HFF-Myc (cell line): ENCODE results near the gene GPRIN2.
"Not testable (repeated sequence)": the region's sequence is repeated elsewhere in the genome, so short reads cannot be mapped to it uniquely, and the experiment has no call there.

ENCODE experiments used
- DNase-seq: peaks from one replicate; pipeline ENCODE4 v3.0.0-alpha.2; 2011; ENCODE audit warnings: low read depth; ENCODE audit errors: extremely low read depth
- H3K4me3 ChIP-seq: replicated peaks from 2 replicates; pipeline ENCODE4 v1.5.1; 2011; ENCODE audit warnings: low read depth, mild to moderate bottlenecking, control low read depth, low read length
- TF ChIP-seq, protein P1 (sequence below): IDR thresholded peaks from 2 replicates; pipeline ENCODE4 v1.5.1; 2012; ENCODE audit warnings: mild to moderate bottlenecking, low read depth, low read length, control low read depth; ENCODE audit errors: missing control alignments

GPRIN2 gene

DNA sequence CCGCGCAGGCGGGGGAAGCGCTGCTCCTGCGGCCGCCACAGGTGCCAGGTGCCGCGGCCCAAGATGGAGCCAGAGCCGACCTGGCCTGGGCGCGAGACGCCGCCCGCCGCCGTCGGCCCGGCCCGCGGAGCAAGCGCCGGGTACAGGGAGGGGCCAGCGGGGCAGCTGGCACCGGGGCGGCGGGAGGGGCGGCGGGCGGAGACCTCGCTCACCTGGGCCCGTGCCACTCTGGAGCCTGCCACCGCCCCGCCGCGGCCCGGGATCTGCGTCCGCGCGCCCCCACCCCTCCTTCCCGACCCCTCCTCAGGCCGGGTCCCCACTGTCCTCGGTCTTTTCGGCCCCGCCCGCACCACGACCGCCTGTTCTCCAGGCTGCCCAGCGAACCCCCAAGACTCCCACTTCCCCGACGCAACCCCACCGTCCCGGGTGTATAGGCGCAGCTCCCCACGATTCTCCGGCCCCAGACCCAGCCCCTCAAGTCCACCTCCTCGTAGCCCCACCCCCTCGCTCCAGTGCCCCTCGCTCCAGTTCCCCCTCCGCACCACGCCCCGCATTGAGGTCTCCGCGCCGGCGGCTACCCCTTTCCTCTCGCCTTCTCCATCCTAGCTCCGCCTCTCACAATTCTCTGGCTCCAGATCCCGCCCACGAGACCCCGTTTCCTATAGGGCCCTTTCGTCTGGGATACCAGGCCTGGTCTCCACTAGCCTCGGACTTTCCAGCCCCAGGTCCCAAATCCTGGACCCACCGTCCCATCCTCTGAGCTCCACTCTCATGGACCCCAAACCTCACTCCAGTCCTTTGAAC is at the start of gene GPRIN2:
Gene GPRIN2 (minus strand): TSS at position 144 of the 804 bp plus-strand sequence. CDS start 5,922 bp downstream, outside the sequence.
- TF ChIP-seq, protein P1, sequence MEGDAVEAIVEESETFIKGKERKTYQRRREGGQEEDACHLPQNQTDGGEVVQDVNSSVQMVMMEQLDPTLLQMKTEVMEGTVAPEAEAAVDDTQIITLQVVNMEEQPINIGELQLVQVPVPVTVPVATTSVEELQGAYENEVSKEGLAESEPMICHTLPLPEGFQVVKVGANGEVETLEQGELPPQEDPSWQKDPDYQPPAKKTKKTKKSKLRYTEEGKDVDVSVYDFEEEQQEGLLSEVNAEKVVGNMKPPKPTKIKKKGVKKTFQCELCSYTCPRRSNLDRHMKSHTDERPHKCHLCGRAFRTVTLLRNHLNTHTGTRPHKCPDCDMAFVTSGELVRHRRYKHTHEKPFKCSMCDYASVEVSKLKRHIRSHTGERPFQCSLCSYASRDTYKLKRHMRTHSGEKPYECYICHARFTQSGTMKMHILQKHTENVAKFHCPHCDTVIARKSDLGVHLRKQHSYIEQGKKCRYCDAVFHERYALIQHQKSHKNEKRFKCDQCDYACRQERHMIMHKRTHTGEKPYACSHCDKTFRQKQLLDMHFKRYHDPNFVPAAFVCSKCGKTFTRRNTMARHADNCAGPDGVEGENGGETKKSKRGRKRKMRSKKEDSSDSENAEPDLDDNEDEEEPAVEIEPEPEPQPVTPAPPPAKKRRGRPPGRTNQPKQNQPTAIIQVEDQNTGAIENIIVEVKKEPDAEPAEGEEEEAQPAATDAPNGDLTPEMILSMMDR: no peak
- no peak within 1 kb of the TSS for H3K4me3 ChIP-seq
- no peak for DNase-seq

DNA sequence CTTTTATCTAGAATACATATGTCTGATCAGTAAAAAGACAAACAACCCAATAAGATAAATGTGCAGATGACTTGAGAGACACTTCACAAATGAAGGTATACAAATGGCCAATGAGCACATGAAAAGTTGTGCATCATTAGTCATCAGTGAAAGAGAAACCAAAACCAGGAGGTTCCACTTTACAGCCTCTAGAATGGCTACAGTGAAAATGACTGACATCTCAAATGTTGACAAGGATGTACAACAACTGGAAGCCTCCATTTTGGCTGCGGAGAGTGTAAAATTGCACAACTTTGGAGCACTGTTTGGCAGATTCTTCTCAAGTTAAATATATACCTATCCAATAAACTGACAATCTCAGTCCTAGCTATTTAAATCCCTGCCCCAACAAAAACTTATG is 44.1 kb upstream of the GPRIN2 start:
- not testable (repeated sequence) for H3K4me3 ChIP-seq, DNase-seq

DNA sequence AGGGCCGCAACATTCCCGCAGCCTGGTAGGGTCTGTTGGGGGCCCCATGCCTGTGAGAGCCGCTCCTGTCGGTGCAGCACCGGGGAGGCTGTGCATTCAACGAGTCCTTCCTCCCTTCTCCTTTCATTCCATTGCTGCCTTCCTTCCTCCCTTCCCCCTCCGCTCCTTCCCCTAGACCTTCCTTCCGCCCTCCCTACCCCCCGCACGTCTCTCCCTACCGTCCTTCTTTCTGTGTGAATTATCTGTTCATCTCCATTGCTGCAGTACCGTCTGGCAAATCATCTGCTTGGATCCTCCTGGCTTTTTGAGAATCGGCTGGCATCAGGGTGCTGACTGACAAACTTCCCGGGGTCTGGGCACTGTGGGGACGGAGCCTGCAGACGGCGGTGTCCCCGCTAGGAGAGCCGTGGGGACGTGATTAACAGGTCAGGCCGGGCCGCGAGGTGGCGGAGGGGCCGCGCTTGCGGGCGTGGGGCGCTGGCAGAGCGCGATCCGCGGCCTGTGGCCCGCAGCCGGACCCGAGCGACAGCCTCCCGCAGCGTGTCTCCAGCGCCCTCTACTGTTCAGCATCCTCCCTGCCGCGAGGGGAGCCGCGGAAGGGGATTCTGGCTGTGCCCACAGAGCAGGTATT is 41.3 kb upstream of the GPRIN2 start:
- not testable (repeated sequence) for DNase-seq
- H3K4me3 ChIP-seq: 0 out of 2 replicates have a peak overlapping the region, but pooled peaks have one; percentile 4

DNA sequence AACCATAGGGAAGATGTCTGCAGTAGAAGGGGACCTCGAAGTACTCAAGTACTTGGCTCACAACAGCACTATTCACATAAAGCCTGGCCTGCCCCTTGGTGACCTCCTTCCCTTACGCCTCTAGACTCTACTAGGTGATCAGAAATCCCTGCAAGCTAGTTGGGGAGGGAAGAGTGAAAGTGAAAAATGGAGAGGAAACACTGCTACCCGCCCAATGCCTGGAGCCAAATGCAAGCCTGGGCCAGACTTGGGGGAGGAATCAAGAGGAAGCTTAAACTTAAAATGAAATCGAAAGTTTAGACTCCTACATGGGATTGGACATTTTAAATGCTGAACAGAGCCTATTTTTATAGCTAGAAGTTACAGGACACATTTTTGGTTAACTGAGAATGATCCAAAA is 40.1 kb upstream of the GPRIN2 start:
- not testable (repeated sequence) for DNase-seq, H3K4me3 ChIP-seq

DNA sequence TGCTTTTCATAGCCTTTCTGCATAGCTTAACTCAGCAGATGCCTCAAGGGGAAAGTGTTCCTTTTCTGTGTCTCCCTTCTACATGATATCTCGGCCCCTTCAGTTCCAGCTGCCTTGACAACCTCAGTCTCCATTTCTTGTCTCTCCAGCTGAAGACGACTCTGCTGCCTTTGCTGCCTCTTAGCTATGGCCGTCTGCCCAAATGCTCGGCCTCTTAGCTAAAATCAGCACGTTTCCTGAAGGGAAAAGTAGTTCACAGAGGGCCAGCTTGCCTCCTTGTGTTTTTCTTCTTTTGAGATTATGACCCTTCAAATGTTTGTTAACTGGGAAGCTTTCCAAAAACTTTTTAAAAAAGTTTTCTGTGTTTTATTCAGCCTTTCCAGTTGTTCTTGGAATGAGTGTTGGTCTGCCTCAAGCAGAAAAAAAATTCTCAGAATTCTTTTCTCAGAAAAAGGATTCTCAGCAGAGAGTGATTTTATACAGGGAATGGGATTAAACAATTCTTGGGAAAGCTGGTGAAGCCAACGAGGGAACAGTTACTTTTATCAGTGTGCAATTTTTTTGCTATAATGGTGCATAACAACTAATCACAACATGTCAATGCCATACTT is 38.1 kb upstream of the GPRIN2 start:
- H3K4me3 ChIP-seq, DNase-seq: not testable (repeated sequence)

DNA sequence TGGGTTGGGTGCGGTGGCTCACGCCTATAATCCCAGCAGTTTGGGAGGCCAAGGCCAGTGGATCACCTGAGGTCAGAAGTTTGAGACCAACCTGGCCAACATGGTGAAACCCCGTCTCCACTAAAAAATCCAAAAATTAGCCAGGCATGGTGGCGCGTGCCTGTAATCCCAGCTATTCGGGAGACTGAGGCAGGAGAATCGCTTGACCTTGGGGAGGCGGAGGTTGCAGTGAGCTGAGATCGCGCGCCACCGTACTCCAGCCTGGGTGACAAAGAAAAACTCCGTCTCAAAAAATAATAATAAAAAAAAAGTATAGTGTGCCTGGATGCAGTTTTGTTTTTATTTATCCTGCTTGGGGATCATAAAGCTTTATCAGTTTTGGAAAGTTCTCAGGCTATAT is 36.8 kb upstream of the GPRIN2 start:
- not testable (repeated sequence) for DNase-seq, H3K4me3 ChIP-seq

DNA sequence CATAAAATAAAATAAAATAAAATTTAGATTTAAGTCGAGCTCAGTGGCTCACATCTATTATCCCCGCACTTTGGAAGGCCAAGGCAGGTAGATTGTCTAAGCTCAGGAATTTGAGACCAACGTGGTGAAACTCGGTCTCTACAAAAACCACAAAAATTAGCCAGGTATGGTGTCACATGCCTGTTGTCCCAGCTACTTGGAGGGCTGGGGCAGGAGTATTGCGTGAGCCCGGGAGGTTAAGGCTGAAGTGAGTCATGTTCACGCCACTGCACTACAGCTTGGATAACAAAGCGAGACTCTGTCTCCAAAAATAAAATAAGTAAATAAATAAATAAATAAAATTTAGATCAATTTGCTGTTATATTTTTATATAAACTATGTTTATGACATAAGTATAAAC is 34.6 kb upstream of the GPRIN2 start:
- not testable (repeated sequence) for H3K4me3 ChIP-seq, DNase-seq

DNA sequence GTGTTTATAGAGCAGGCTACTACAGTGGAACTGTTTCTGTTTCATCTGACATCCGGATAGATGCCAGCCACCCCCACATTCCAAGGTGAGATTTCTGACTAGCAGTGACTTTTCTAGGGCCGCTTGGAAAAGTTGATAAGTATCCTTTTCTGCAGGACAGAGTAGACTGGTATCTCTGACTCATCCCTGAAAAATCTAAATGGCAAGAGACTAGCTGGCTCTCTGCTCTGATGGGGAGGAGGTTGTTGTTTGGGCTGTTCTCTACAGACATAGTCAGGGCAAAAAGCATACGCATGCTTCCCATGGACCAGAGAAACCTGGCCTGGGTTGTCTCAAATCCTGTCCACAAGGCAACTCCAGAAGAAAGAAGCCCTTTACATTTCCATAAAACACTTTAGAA is 33.1 kb upstream of the GPRIN2 start:
- not testable (repeated sequence) for H3K4me3 ChIP-seq, DNase-seq

DNA sequence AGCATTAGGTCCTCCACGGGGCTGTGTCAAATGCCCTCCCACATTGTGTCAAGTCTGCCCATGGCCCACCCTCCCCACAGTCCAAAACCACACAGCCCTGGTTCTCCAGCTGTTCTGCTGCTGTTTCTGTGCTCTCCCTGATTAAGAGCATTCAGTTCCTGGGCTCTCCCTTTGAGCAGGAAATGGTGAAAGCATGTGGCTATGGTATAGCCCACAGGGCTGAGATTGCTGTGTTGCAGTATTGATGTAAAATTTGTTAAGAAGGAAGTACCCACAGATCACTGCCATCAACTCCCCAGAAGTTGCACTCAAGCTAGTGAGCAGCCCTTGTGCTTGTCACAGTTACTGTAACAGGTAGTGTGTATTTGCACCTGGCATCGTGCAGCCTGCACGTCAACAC is 31.8 kb upstream of the GPRIN2 start:
- not testable (repeated sequence) for H3K4me3 ChIP-seq, DNase-seq

DNA sequence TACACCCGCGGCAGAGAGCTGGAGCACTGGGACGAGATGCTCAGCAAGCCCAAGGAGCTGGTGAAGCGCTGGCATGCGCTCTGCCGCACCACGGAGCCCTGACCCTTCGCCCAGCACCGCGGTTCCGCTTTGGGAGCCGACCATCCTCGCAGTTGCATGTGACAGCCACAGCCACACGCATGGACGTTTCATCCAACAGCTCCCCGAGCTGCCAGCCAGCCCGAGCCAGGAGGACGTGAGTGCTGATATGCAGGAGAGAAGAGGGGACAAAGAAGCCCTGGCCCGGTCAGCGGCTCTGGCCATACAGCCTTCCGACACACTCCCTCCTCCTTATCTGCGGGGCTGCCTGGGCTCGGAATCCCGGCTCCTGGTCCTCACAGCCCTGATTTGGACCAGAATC is 31.1 kb upstream of the GPRIN2 start:
- not testable (repeated sequence) for H3K4me3 ChIP-seq, DNase-seq

DNA sequence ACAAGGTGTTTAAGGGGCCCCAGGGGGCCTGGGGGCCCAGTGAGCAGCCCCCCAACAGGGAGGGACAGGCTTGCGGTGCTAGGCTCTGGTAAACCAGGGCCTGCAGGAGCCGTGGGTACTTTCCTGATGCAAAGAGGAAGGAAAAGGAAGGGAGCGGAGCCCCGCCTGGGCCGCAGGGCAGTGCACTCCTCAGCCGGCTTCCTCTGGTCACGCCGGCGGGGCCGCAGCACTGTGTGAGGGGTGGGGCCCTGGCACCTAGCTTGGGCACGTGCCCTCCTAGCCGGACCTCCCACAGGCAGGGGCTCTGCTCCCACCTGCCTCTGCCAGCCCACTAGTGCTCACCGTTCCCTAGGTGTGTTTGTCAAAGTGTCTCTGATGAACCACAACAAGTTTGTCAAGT is 28.8 kb upstream of the GPRIN2 start:
- not testable (repeated sequence) for H3K4me3 ChIP-seq, DNase-seq

DNA sequence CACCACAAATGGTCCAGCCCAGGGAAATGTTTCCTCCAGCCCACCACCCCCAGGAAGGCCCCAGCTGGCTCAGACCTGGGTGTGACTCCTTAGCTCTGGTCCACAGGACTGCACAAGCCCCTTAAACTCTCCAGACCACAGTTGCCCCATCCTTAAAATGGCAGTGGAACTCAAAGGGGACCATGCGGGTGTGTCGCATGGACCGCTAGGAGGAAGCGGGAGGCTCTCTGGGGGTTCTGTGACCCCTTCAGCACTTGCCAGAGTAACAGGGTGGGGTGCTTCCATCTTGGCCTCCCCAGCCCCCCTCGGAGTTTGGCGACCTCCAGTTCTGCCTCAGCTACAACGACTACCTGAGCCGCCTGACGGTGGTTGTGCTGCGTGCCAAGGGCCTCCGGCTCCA is 27.7 kb upstream of the GPRIN2 start:
- H3K4me3 ChIP-seq: not testable (repeated sequence)

DNA sequence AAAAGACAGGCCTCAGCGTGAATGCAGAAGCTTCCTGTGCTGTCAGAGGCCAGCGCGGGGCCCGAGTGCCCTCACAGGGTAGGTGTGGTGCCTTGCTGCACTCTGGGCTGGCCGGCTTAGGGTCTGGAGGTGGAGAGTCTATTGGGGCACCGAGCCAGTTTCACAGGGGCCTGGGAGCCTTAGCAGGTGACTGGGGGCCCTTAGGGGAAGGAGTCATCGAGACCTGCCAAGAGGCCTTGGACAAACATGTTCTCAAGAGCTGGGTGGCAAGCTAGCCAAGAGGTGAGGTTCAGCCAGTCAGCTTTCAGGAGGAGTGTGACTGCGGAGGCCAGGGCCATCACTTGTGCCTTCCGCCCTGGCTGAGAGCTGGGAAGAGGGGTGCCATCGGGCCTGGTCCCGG is 26.1 kb upstream of the GPRIN2 start:
- DNase-seq, H3K4me3 ChIP-seq: not testable (repeated sequence)

More for the DNA sequence above, 27.7 kb upstream of the GPRIN2 start:
- not testable (repeated sequence) for DNase-seq

DNA sequence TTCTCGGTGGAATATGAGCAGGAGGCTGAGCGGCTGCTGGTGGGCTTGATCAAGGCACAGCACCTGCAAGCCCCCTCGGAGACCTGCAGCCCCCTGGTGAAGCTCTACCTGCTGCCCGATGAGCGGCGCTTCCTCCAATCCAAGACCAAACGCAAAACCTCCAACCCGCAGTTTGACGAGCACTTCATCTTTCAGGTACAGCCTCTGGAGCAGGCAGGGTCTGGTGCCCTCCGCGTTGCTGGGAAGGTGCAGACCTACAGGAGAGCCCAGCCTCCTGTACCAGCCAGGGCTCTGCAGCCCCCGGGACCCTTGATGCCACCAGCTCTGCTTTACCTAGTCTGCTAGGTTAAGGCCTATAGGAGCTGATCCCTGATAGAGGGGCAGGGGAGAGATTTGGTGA is 25.5 kb upstream of the GPRIN2 start:
- DNase-seq, H3K4me3 ChIP-seq: not testable (repeated sequence)

DNA sequence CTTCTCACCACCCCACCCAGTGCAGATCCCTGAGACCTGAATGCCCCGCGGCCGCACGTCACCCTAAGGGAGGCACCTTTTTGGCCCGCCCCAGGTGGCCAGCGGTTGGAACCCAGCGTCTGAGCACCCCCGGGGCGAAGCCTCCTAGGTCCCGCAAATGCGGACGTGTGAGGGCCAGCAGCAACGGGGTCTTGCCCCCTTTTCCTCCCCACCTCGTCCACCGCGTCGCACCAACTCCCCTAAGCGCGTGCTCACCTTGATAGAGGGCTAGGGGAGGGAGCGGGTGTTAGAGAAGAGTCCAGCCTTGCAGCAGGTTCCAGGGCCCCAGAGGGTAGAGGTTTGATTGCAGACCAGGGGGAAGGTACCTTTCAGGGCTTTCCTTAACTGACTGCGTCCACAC is 22.9 kb upstream of the GPRIN2 start:
- H3K4me3 ChIP-seq, DNase-seq: not testable (repeated sequence)

DNA sequence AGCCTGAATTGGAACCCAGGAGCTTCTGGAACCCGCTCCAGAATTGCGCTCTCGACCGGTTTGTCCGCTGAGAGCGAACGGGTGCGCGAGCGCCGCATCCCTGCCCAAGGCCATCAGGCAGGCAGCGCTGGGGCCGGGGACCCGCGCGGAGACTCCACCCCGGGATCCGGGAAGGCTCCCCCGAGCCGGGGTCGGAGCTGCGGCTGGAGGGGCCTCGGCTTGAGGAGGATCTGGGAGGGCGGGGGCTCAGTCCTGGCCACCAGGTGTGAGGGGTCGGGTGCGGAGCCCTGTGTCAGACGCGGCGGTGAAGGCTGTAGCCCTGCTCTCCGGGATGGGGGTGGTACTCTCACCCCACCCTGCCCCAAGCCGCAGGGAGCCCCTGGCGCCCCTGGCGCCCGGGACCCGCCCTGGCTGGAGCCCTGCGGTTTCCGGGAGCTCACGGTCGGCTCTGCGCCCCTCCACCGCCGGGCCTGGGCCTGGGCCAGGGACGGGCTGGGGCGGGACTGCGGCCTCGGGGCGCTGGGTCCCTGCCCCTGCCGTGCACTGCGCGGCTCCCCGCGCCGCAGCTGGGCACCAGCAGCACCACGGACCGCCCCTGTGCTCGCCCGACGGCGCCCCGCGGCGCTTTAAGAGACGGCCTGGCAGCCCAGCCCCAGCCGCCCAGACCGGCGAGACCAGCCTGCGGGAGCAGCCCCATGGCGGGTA is 22.2 kb upstream of the GPRIN2 start, which contains the start of gene SYT15:
Gene SYT15 (plus strand): TSS at position 655 of the 705 bp plus-strand sequence. CDS start 41 bp downstream, at position 696.
- H3K4me3 ChIP-seq: not testable (repeated sequence)

More for the DNA sequence above, 22.2 kb upstream of the GPRIN2 start, which contains the start of gene SYT15:
- not testable (repeated sequence) for DNase-seq
